HCEC 1CT (cell line): ENCODE measurements around the gene RUNX3.
A peak's percentile ranks its signal among the peaks of the same experiment; 100 is the strongest.
"Not testable (repeated sequence)": the region's sequence is repeated elsewhere in the genome, so short reads cannot be mapped to it uniquely, and the experiment has no call there.

ENCODE experiments used
- DNase-seq: peaks from one replicate; pipeline ENCODE4 v3.0.0-alpha.2; 2017

Gene RUNX3

GRCh38 chr1:24930260-24931145, at the start of gene RUNX3:
Gene RUNX3, minus strand, starts transcription at chr1:24930276. Its CDS starts 408 bp downstream, at chr1:24929868.
- DNase-seq = no peak

GRCh38 chr1:24979232-24979631, 49.2 kb upstream of the RUNX3 start:
- DNase-seq = not testable (repeated sequence)

GRCh38 chr1:24978383-24979032, 48.4 kb upstream of the RUNX3 start:
- DNase-seq = no peak

GRCh38 chr1:24975391-24975790, 45.3 kb upstream of the RUNX3 start:
- DNase-seq = no peak

DNA sequence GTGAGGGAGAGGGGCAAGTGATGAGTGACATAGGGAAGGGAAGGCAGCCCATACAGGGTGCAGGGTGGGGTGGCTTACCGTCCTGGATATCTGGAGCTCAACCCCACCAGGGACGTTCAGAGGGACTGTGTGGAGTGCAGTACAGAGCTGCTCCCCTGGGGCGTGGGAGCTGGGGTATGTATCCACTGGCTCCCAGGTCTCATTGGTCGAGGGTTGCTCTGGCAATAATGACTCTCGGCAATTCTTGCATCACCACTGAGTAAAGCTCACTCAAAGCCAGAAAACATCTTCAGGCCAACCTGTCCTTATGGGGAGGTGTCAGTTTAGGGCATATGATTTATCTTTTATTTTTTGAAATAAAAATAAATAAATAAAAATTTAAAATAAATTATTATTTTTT, 43.2 kb upstream of the RUNX3 start:
- no peak for DNase-seq

GRCh38 chr1:24972915-24973242, 42.8 kb upstream of the RUNX3 start:
- no peak for DNase-seq

GRCh38 chr1:24972221-24972914, 42.3 kb upstream of the RUNX3 start:
- DNase-seq = no peak

DNA sequence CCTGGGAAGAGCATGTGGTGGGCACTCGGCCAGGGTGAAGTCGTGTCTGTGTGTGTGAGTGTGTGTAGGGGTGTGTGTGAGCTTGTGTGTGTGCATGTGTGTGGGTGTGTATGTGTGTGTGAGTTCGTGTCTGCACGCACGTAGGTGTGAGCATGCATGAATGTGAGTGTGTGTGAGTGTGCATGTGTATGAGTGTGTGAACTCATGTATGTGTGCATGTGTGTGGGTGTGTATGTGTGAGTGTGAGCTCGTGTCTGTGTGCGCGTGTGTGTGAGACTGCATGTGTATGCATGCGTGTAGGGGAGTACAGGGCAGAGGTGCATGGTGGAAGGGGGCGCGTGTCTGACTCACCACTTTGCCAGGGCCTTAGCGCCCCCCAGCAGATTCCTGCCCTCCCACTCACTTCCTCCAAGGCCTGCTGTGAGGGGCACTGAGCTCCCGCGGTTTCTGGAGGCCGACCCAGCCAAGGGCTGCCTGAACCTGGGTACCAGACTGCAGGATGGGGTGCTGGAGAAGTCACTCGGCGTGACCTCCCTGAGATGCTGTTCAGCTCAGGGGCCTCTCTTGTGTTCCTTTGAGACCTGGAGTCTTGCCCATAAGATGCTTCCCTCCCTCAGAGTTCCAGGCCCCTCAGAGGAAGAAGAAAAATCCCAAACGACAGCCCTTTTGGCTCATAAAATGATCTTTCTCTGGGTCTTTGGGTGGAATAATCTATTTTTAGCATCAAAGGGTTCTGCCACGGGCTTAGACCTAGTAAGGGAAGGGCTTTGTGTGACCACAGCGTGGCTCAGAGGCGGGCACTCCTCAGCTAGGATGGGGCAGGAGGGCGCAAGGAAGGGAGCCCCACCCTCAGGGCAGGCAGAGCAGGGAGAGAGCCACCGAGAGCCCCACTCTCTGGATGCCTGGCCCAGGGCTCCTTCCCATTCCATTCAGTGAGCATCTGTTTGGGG, 41.1 kb upstream of the RUNX3 start:
- DNase-seq = no peak

GRCh38 chr1:24970399-24970753, 40.3 kb upstream of the RUNX3 start:
- DNase-seq = no peak

DNA sequence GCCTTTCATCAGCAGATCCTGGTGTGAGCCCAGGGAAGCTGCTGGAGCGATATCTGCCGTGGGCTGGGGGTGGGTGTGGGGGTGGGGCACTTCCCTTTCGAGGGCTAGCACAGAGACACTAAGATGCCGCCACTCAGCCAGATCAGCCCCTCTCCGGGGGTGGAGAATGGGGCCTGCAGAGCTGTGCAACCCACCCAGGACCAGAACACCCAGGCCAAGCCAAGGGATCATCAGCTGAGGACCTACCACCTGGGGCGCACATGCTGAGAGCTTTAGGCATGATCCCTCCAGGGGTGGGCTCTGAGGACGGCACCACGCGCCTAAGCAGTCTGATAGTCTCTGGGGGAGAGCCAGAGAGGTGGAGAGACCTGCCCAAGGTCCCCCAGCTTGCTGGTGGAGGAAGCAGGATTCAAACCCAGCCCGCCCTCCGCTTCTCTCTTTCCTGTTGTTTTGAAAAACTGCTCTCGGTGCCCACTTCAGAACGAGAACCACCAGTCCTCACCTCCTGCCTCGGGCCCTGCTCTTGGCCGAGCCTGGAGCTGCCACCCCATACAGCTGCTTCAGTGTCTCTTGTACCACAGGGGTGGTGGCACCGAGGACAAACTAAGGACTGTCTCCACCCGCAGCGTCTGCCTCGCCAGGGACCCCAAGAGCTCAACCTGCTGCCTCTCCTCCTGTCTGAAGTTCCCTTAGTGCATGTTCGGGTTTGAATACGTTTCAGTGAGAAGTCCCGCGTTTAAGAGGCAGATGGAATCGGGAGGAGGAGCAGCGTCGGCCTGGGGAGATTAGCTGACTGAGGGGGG, 39.7 kb upstream of the RUNX3 start:
- no peak for DNase-seq

- DNase-seq = no peak
Observed at GRCh38 chr1:24968941-24969585, 39.0 kb upstream of the RUNX3 start.

DNA sequence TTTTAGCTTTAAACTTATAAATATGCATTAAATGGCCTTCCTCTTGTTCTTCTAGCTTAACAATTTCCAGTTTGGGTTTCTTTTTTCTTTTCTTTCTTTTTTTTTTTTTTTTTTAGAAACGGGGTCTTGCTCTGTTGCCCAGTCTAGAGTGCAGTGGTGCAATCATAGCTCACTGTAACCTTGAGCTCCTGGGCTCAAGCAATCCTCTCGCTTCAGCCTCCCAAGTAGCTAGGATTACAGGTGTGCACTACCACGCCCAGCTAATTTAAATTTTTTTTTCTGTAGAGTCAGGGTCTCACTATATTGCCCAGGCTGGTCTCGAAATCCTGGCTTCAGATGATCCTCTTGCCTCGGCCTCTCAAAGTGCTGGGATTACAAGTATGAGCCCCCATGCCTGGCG, 37.9 kb upstream of the RUNX3 start:
- DNase-seq = no peak

GRCh38 chr1:24967555-24967954, 37.5 kb upstream of the RUNX3 start:
- no peak for DNase-seq

DNA sequence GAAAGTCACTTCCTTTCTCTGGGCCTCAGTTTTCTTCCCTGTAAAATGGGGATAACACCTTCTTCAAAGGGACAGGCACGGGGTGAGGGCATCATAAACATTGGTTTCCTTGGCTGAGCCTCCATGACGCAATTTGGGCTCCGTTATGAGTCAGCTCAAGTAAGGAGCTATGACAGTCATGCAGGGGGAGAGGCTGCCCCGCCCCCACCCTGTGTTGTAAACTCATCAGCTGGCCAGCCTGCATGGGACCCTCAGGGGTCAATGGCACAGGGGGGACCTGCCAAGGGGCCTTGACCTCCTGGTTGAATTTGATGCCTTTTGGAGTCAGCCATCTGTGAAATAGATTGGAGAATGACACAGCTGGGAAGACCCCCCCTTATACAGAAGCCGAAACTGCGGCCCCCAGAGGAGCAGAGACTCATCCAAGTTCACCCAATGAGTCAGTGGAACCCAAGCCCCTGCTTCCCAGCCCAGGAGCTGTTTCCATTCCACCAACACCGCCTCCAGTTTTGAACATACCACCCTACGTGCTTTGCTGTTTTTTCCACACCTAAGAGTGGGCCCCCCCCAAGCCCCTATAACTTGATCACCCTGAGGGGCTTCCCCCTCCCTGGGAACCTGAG, 36.8 kb upstream of the RUNX3 start:
- peak; percentile 77 for DNase-seq

DNA sequence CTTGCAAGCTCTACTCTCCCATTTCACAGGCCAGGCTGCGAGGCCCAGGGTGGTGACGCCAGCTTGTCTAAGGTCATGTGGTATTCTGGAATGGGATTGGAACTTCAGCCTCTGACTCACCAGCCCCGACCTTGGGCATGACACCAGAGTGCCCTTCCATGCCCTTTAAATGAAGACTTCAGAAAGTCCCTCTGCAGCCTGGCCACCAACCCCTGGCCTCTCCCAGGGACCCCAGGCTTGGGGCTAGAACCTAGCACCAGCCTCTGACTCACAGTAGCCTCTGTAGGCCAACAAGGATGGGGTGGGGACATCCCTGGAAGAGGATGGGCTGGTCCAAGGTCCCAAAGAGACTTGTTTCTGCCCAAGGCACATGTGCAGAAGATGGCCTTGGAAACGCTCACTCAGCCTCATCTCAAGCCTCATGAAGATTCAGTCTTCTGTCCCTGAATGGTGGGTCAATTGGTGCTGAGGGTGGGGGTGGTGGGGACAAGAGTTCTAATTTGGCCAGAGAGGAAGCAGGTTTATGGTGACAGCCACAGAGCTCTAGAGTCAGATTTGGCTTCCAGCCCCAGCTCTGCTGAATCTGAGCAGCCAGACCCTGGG, 36.1 kb upstream of the RUNX3 start:
- DNase-seq = no peak

DNA sequence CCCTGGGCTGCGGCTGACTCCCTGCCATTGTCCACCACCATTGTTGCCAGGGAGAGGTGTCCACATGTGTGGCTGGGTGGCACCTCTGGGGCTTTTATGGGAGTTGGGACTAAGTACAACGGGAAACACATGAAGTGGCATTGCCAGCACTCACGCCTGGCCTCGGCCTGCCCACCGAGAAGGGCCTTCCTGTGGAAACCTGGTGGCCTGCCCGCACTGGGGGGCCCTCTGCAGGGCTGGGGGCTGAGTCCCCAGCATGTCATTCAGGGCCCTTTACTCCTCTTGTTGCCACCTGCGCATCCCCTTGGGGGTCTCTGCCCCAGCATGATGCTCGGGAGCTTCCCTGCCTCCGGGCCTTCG, 35.5 kb upstream of the RUNX3 start:
- no peak for DNase-seq

- DNase-seq = no peak
Observed at GRCh38 chr1:24964811-24965570, 34.9 kb upstream of the RUNX3 start.

DNA sequence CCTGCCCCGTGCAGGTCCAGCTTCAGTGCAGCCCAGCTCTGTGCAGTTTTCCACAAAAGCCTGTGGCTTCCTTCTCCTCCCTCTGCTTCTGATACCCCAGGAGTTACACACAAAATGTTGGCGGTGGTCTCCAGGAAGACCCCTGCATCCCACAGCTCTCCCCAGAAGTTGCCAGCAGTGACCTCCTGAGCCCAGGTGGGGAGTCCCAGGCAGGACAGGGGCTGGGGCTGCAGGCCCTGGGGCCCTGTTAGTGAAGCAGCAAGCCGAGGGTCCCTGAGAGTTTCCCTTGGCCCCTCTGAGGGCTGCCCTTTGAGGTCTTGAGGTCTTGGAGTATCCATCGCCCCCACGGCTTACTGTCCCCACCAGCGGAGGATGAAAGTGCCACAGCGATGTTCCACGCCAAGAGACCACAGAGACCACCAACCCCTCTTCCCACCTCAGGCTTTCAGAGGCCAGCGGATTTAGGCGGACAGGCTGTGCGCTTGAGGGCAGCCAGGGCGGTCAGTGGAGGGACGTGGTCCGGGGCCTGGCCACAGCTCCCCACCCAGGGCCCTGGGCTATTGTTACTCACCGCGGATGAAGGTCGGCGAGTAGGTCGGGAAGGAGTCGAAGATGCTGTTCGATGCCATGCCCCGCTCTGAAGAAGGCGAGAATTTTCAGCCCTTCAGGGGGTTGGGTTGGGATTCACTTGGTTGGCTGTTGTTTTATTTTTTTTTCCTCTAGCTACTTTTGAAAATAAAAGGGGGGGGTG, 34.0 kb upstream of the RUNX3 start:
- DNase-seq = no peak
